ENCODE results near the gene IP6K3. TPM values are rescaled to one million over a fixed set of nuclear protein-coding genes. Genes with fewer than 3 reads are reported as not detected.

IP6K3 gene, protein sequence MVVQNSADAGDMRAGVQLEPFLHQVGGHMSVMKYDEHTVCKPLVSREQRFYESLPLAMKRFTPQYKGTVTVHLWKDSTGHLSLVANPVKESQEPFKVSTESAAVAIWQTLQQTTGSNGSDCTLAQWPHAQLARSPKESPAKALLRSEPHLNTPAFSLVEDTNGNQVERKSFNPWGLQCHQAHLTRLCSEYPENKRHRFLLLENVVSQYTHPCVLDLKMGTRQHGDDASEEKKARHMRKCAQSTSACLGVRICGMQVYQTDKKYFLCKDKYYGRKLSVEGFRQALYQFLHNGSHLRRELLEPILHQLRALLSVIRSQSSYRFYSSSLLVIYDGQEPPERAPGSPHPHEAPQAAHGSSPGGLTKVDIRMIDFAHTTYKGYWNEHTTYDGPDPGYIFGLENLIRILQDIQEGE
- 0.27 to 0.52 TPM (median 0.33 TPM) in 5 replicates for total RNA-seq (2022; extraction: Qiagen RNA extraction; ENCODE audit: low read depth)

GRCh38 chr6:33746651-33747100, at the start of gene IP6K3:
Gene IP6K3, minus strand, starts transcription at chr6:33746905. Its CDS starts 11,429 bp downstream, at chr6:33735476.

DNA sequence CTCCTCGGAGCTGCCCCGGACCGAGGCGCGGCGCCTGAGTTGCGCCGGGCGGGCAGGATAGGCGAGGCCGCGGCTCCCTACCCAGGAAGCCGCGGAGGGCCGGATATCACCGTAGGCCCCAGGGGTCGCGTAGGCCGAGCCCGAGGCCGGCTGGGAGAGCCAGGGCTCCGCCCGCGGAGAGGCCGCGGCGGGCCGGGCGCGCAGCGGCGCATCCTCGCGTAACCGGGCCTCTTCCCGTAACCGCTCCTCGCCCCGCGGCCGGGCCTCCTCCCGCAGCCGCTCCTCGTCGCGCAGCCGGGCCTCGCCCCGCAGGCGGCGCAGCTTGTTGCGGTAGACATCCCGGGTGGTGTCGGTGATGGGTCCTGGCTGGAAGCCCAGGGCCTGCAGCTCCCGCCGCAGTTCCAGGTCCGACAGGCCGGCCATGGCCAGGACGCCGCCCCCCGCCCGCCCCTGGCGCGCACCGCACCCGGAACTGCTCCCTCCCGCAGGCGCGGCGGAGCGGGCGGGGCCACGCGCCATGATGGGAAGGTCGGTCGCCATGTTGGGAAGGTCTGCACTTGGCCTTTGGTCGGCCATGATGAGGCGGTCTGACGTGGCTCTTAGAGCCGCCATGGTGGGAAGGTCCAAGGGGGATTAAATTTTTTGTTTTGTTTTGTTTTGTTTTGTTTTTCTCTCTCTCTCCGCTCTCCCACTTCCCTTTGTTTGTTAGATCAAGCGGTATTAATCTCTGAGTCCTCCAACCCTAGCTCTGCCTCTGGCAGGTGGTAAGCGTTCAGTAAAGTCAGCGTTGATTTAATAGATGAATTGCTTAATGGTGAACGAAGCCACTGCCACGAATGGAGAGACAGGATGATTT, 42.2 kb upstream of the IP6K3 start, which contains the start of gene LEMD2:
Gene LEMD2 (minus strand): TSS at position 437 of the 856 bp plus-strand sequence. CDS start 14 bp downstream, at position 423.

GRCh38 chr6:33711140-33712129, 35.3 kb downstream of the IP6K3 start, which contains the start of gene UQCC2:
Gene UQCC2, minus strand, starts transcription at chr6:33711700. Its CDS starts 14 bp downstream, at chr6:33711686.

Other genes with a start within 250 kb of the IP6K3 start
- gene BAK1, start 166.6 kb downstream of the IP6K3 start, total RNA-seq (2022; extraction: Qiagen RNA extraction; ENCODE audit: low read depth): 28.0 to 41.5 TPM (median 40.7 TPM) in 5 replicates
- 25.9 to 56.8 TPM (median 47.0 TPM) in 5 replicates for gene ITPR3, start 125.6 kb downstream of the IP6K3 start, total RNA-seq (2022; extraction: Qiagen RNA extraction; ENCODE audit: low read depth)
- gene UQCC2, start 35.2 kb downstream of the IP6K3 start, total RNA-seq (2022; extraction: Qiagen RNA extraction; ENCODE audit: low read depth): 85.3 to 107 TPM (median 97.0 TPM) in 5 replicates
- gene LEMD2, start 42.2 kb upstream of the IP6K3 start, total RNA-seq (2022; extraction: Qiagen RNA extraction; ENCODE audit: low read depth): 39.8 to 45.6 TPM (median 42.8 TPM) in 5 replicates
- gene MLN, start 57.1 kb upstream of the IP6K3 start, total RNA-seq (2022; extraction: Qiagen RNA extraction; ENCODE audit: low read depth): not detected in 5 replicates